ENCODE results near the gene IGFBP4. TPM values are rescaled to one million over a fixed set of nuclear protein-coding genes. Genes with fewer than 3 reads are reported as not detected.

Gene IGFBP4
- polyA plus RNA-seq, 1 donor: 240 TPM

GRCh38 chr17:40493697-40494096 is 50.4 kb downstream of the IGFBP4 start:
- no peak for DNase-seq

GRCh38 chr17:40495140-40495539 is 51.9 kb downstream of the IGFBP4 start:
- no peak for DNase-seq

DNA sequence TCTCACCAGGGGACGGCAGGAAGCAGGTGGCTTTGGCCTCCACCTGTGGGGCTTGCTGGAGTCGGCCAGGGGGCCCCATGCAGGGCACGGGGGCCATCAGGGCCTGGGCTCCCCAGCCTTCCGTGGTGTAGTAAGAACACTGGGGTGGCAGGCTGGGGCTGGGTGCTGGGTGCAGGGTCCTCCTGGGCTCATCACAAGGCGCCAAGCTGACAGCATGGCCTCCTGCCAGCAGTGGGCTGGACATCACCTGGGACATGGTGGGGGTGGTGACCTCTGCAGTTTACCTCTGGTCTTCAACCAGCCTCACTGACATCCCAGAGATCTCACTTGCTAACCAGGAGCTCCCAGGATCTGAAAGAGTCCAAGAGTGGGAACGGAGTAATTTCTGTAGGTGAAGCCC is 52.9 kb downstream of the IGFBP4 start:
- DNase-seq: no peak

DNA sequence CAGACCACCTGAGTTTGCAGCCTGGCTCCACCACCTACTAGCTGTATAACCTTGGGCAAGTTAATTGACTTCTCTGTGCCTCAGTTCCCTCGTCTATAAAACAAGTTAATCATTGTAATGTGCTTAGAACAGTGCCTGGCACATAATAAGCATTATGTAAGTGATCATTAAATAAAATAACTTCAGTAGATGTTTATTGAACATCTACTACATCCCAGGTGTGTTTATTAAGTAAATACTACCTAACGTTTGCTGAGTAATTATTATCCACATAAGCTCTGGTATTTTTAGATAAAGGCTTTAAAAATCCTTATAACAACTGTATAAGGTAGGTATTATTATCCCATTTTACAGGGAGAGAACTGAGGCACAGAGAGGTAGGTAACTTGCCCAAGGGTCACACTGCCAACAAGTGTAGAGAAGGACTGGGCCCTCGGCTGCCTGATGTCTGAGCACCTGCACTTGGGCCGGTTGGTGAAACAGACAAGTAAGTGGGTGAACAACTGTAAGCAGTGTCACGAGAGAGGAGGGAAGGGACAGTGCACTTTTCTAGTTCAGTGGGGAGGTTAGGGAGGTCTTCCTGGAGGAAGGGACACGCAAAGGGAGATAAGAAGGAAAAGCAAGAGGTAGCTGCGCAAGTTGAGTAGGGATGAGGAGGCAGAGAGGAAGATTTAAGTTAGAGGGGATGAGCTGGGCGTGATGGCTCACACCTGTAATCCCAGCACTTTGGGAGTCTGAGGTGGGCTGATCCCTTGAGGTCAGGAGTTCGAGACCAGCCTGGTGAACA is 53.6 kb downstream of the IGFBP4 start:
- no peak for DNase-seq

DNA sequence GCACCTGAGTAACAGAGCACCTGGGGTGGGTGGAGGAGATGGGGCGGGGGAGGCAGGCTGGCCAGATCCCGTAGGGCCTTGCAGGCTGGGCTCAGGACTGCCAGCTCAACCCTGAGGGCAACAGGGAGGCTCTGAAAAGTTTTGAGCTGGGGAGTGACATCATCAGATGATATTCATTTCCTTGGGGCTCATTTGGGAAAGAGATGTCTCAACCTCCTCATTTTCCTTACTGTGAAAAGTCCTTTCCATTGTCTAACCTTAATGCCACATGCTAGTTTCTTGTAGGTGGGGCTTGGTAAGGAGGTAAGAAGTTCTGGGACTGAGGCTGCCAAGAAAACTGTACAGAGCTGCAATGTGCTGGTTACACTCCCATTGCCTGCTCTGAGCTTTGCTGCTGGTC is 54.4 kb downstream of the IGFBP4 start:
- DNase-seq: no peak

GRCh38 chr17:40498281-40499084 is 55.2 kb downstream of the IGFBP4 start:
- DNase-seq: no peak

DNA sequence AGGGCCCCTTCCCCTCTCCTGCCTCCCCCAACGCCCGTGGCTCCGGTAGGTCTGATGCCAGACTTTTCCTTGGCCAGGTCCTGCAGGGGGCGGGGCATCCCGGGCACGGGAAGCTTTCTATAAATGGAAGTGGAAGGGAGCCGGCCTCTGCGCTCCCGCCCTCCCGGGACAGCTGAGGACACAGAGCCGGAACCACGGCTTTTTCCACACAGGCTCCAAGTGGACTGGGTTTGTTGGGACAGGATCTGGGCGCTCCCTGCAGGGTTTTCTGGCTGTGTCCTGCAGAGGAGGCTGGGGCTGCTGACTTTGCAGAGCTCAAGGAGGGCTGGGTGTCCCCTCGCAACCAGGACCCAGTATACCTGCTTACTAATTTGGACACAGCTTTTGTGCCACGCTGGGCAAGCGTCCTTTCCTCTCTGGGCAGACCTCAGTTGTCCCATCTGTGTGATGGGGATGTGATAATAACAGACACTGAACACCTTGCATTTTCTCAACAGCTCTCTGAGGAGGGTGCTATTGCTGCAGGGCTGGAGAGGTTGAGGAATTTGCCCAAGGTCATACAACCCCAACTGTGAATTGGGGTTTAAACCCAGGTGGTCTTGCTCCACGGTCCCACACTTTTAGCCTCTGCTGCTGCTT is 56.4 kb downstream of the IGFBP4 start:
- DNase-seq: peak; percentile 60

DNA sequence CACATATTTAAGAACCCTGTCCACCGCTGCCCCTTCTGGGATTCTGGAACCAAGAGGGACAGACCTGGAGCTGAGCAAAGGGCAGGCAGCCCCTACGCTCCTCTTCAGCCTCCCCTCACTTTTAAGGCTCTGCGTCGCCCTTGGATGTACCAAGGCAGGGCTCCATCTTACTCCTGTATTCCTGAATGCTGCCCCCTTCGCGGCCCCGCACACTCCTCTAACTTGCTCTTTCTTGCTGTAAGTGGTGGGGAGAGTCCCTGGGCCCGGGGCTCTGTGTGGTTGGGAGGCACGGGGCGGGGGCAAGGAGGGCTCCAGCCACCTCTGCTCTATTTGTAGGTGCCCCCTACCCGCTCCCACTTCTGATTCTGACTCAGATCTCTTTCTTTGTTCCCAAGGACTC is 56.9 kb downstream of the IGFBP4 start:
- DNase-seq: no peak

- DNase-seq: no peak
Measured at GRCh38 chr17:40500709-40501108, 57.5 kb downstream of the IGFBP4 start.

- no peak for DNase-seq
Measured at GRCh38 chr17:40501499-40501911, 58.3 kb downstream of the IGFBP4 start, which contains the start of gene TNS4. Gene TNS4, minus strand, starts transcription at chr17:40501623. Its CDS starts 5,198 bp downstream, at chr17:40496425.

GRCh38 chr17:40502716-40503115 is 59.5 kb downstream of the IGFBP4 start:
- DNase-seq: no peak

DNA sequence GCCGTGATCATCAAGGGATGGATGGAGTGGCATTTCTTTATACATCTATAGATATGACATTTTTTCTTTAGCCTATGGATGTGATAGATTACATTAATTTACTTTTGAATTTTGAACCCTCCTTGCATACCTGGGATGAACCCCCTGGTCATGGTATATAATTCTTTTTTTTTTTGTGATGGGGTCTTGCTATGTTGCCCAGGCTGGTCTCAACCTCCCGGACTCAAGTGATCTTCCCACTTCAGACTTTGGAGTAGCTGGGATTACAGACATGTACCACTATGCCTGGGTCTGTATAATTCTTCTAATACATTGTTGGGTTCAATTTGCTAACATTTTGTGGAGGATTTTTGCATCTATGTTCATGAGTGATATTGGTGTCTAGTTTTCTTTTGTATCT is 59.9 kb downstream of the IGFBP4 start:
- DNase-seq: no peak

DNA sequence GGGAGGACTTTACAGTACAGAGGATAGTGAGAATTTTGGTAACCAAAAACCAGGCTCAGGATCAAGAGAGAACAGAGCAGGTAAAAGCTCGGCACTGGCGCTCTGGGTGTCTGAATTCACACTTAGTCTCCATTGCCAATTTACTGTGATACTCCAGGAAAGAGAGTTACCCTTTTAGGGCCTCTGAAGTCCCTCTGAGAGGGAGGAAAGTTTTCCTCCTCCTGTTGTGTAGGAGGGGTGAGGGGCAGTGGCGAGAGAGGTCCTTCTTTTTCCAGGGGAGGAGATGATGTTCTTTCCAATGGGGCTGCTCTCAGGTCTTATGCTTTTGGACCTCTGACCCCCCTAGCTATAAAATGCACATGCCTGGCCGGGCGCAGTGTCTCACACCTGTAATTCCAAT is 63.5 kb downstream of the IGFBP4 start:
- no peak for DNase-seq

Other genes starting within 250 kb of the IGFBP4 start
- gene WIPF2, start 224.1 kb upstream of the IGFBP4 start, polyA plus RNA-seq (ENCODE audit: insufficient read length): 16.6 TPM
- gene CDC6, start 155.6 kb upstream of the IGFBP4 start, polyA plus RNA-seq (ENCODE audit: insufficient read length): 10.8 TPM
- 76.3 TPM for gene RARA, start 134.3 kb upstream of the IGFBP4 start, polyA plus RNA-seq (ENCODE audit: insufficient read length)
- 0.43 TPM for gene GJD3, start 78.7 kb upstream of the IGFBP4 start, polyA plus RNA-seq (ENCODE audit: insufficient read length)
- 45.8 TPM for gene TOP2A, start 25.6 kb upstream of the IGFBP4 start, polyA plus RNA-seq (ENCODE audit: insufficient read length)
- gene TNS4, start 58.2 kb downstream of the IGFBP4 start, polyA plus RNA-seq (ENCODE audit: insufficient read length): 0.14 TPM
- gene CCR7, start 122.0 kb downstream of the IGFBP4 start, polyA plus RNA-seq (ENCODE audit: insufficient read length): 0.49 TPM
- gene SMARCE1, start 204.4 kb downstream of the IGFBP4 start, polyA plus RNA-seq (ENCODE audit: insufficient read length): 113 TPM
- gene KRT222, start 221.7 kb downstream of the IGFBP4 start, polyA plus RNA-seq (ENCODE audit: insufficient read length): 0.08 TPM

Data from hindlimb muscle (tissue), 1 donor.